ENCODE measurements around the gene KLF16.
"Not testable (repeated sequence)": the region's sequence is repeated elsewhere in the genome, so short reads cannot be mapped to it uniquely, and the experiment has no call there.

Gene KLF16
- total RNA-seq = 9.4 to 9.9 reads per million in 2 donors

DNA sequence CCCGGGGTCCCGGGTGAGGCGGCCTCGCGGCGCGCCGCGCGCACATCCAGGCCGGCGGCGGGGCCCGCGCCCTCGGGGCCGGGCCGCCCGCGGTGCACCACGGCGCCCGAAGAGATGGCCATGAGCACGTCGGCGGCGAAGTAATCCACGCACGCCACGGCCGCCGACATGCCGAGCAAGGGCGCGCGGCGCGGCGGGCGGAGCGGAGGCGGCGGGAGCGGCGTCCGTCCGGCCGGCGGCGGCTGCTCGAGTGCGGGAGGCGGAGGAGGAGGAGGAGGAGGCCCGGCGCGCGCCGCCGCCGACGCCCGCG, at the start of gene KLF16:
Gene KLF16, minus strand, starts transcription at position 252 of the 310 bp plus-strand sequence. Its CDS starts 82 bp downstream, at position 170.
- DNase-seq = no peak

GRCh38 chr19:1912760-1913505, 49.6 kb upstream of the KLF16 start:
- no peak for DNase-seq

- no peak for DNase-seq
Measured at GRCh38 chr19:1911995-1912394, 48.6 kb upstream of the KLF16 start.

GRCh38 chr19:1911098-1911497, 47.7 kb upstream of the KLF16 start:
- no peak for DNase-seq

- DNase-seq = no peak
Measured at GRCh38 chr19:1910177-1910576, 46.8 kb upstream of the KLF16 start.

DNA sequence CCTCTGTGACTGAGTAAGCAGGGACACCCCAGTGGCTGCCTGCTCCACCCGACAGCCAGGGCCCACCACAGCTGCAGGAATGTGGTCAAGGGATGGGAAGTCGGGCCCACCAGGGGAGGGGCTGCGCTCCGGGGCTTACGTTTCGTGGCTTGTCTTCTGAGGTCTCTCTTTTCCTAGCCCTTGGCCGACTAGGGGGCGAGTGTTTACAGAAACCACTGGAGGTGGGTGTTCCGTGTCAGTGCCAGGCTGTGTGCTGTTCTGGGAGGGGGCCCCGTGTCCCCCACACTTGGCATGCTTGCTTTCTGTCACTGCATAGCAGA, 46.3 kb upstream of the KLF16 start:
- DNase-seq = no peak

- no peak for DNase-seq
Measured at GRCh38 chr19:1908364-1908678, 44.9 kb upstream of the KLF16 start.

DNA sequence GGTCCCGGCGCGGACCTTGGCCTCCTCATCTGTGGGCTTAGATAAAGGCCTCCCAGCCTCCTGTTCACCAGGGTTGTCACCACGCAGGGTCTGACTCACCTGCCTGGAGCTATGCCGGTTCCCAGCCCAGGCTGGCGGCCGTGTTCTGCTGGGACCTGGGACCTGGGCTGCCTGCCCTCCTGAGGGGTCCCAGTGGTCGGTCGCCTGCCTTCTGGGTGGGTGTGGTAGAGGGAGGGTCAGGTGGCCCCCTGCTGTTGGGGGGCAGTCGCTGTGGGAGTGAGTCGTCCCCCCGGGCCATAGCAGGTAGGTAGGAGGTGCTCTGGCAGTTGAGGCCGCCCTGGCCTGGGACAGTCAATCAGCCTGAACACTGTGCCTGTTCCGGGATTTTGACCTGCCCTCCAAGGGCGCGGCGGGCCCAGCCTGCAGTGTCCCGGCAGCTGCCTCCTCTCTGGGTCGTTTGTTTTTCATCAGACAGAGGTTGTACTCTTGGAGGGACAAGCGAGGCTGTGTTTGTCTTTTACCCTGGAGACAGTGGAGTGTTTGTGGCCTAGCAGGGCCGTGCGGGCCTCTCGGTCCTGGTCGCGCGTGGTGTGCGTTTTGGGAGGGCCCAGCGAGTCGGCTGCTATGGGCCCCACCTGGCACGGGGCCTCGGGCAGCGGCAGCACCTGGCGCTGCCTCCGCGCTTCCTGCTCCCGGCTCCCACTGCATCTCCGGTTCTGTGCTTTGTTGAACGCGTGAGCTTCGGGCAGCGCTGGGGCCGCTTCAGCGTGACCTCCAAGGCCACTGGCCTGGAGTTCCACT, 44.4 kb upstream of the KLF16 start:
- no peak for DNase-seq

- DNase-seq = no peak
Measured at GRCh38 chr19:1906985-1907562, 43.7 kb upstream of the KLF16 start.

- no peak for DNase-seq
Measured at GRCh38 chr19:1905863-1906375, 42.5 kb upstream of the KLF16 start.

GRCh38 chr19:1905110-1905862, 41.9 kb upstream of the KLF16 start, which contains the start of the genes ADAT3 and SCAMP4:
TSS of gene ADAT3 (plus strand) at chr19:1905399. CDS start at chr19:1912048, 6,649 bp downstream.
TSS of gene SCAMP4 (plus strand) at chr19:1905399. CDS start at chr19:1915020, 9,621 bp downstream.
- DNase-seq = peak; percentile 94

DNA sequence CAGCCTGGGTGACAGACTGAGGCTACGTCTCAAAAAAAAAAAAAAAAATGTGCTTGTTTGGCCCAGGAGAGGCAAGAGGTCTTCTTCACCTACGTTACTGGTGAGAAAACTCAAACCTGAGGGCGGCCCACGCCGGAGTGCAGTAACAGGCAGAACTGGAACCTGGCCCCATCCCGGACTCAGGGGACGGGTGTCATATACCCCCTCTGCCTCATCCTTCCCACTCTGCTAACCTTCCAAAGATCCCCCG, 41.4 kb upstream of the KLF16 start:
- no peak for DNase-seq

DNA sequence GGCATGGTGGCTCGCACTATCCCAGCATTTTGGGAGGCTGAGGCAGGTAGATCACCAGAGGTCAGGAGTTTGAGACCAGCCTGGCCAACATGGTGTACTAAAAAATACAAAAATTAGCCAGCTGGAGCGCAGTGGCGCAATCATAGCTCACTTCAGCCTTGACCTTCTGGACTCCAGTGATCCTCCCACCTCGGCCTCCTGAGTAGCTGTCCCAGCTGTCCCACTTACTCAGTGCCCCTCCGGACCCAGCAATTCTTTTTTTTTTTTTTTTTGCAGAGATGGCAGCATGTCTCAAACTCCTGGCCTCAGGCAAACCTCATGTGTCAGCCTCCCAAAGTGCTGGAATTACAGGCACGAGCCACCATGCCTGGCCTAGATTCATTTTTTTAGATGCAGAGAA, 39.5 kb upstream of the KLF16 start:
- DNase-seq = no peak

- no peak for DNase-seq
Measured at GRCh38 chr19:1901940-1902404, 38.6 kb upstream of the KLF16 start.

DNA sequence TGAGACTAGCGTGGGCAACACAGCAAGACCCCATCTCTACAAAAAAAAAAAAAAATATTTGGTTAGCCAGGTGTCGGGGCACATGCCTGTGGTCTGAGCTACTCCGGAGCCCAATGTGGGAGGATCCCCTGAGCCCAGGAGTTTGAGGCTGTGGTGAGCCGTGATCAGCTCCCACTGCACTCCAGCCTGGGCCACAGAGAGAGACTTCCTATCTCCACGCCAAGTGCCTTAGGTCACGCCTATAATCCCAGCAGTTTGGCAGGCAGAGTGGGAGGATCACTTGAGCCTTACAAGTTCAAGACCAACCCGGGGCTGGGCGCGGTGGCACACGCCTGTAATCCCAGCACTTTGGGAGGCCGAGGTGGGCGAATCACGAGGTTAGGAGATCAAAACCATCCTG, 33.1 kb upstream of the KLF16 start:
- no peak for DNase-seq

GRCh38 chr19:1893791-1894190, 30.4 kb upstream of the KLF16 start:
- no peak for DNase-seq

GRCh38 chr19:1889907-1890306, 26.5 kb upstream of the KLF16 start:
- DNase-seq = no peak

- DNase-seq = no peak
Measured at GRCh38 chr19:1888385-1888784, 25.0 kb upstream of the KLF16 start.

- DNase-seq = not testable (repeated sequence)
Measured at GRCh38 chr19:1886360-1886759, 23.0 kb upstream of the KLF16 start.

DNA sequence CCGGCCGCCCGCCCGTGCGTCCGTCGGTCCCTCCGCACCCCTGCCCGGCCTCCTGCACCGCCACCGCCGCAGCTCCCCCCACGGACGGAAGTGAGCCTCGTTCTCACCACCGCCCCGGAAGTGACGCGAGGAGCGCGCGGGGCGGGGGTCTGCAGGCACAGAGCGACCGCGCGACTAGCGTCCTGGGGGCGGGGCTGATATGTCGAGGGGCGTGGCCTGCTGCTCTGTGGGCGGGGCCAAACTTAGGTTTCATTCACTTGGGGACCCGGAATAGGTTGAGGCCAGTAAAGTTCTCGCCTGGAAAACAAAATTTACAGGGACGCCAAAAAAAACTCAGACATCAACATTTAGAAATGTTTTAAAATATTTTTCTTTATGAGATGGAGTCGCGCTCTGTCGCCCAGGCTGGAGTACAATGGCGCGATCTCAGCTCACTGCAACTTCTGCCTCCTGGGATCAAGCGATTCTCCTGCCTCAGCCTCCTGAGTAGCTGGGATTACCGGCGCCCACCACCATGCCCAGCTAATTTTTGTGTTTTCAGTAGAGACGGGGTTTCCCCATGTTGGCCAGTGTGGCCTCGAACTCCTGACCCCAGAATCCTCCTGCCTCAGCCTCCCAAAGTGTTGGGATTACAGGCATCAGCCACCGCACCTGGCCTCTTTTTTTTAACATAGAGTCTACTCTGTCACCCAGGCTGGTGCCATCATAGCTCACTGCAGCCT, 22.2 kb upstream of the KLF16 start, which contains the start of gene ABHD17A:
Gene ABHD17A, minus strand, starts transcription at position 99 of the 722 bp plus-strand sequence. CDS start 3,930 bp downstream, outside the sequence.
- DNase-seq = peak; percentile 93

GRCh38 chr19:1884719-1885334, 21.4 kb upstream of the KLF16 start:
- DNase-seq = no peak

GRCh38 chr19:1884291-1884718, 20.9 kb upstream of the KLF16 start:
- DNase-seq = no peak
